Measurements from ENCODE around the gene SULT2A1. TPM values are rescaled to one million over a fixed set of nuclear protein-coding genes. Genes with fewer than 3 reads are reported as not detected.

SULT2A1 gene
- total and polyA plus RNA-seq, 2 of the 4 experiments (the other 2 are of a cell fraction): not detected

- no peak overlapping the region for H2AK9ac ChIP-seq (replicated peaks; ENCODE audit: low read depth, low read length, poor library complexity)
- H3K36me3 ChIP-seq (ENCODE audit: control insufficient read depth, insufficient read depth, low read length): no peaks in the 10 kb centered on the region
- peaks cover 17% of the 10 kb centered on the region for H3K27me3 ChIP-seq (ENCODE audit: control insufficient read depth, insufficient read depth, low read length)
- no peak overlapping the region for H2BK5ac ChIP-seq (ENCODE audit: low read depth, low read length, poor library complexity, severe bottlenecking)
- H3K79me1 ChIP-seq (ENCODE audit: low read depth in 1 of 2, low read length in 2 of 2): no peaks in the 10 kb centered on the region
- H3K4me1 ChIP-seq (ENCODE audit: control insufficient read depth, insufficient read depth, low read length): no peaks in the 10 kb centered on the region
- no peak overlapping the region for H2BK20ac ChIP-seq (ENCODE audit: low read depth, low read length)
- BruUV-seq (replicated peaks): no TSS peak
- H3K14ac ChIP-seq (replicated peaks; ENCODE audit: low read depth, low read length): no peak overlapping the region
- POLR2A ChIA-PET (ENCODE audit: unreplicated experiment): no interaction called here
- H3K23ac ChIP-seq (ENCODE audit: low read depth, low read length): no peak overlapping the region
- H4K8ac ChIP-seq (ENCODE audit: low read depth in 2 of 2, low read length in 2 of 2): no peak overlapping the region
- TF ChIP-seq RFX5 (IDR thresholded peaks at IDR 0.05; ENCODE audit: low read depth, low read length): no peak
- no peak for TF ChIP-seq POLR2A (IDR thresholded peaks at IDR 0.05; ENCODE audit: low read depth, low read length)
- TF ChIP-seq CEBPB (IDR thresholded peaks at IDR 0.05; ENCODE audit: low read depth, low read length): no peak
- TF ChIP-seq NFE2L2 (IDR thresholded peaks at IDR 0.05; ENCODE audit: low read depth, low read length): no peak
- DNase-seq: no peak
- 46% methylated on average over 8 of the region's 10 CpGs; no CpG with 5 or more reads in 1 of the 2 experiments for WGBS, 2 experiments (ENCODE audit: extremely low coverage in 2 of 2, insufficient read length in 1 of 2)
- no peaks in the 10 kb centered on the region for H4K20me1 ChIP-seq (ENCODE audit: insufficient read depth, low read length)
- H3K4ac ChIP-seq (ENCODE audit: low read depth, low read length): no peak overlapping the region
- H3K9ac ChIP-seq (ENCODE audit: low read depth, low read length): no peak overlapping the region
- dilution Hi-C loops (cut with HindIII; ENCODE audit: low sequenced_read_pairs, unreplicated experiment): no loop called here
- in situ Hi-C loops (cut with MboI; ENCODE audit: low sequenced_read_pairs): no loop called here
- ATAC-seq (ENCODE audit: low read depth): no peak
- no peak overlapping the region for H2AK5ac ChIP-seq (ENCODE audit: low read depth, low read length)
- H3K9me3 ChIP-seq (ENCODE audit: control insufficient read depth, insufficient read depth, low read length): no peaks in the 10 kb centered on the region
- H2AFZ ChIP-seq (replicated peaks; ENCODE audit: low read length, poor library complexity): no peak overlapping the region
- no peak overlapping the region for H4K5ac ChIP-seq (ENCODE audit: low read depth, low read length)
- no peak overlapping the region for H4K91ac ChIP-seq (ENCODE audit: insufficient read depth, low read depth, low read length)
- no peak overlapping the region for H3K4me2 ChIP-seq (ENCODE audit: low read depth, low read length)
- CTCF ChIA-PET: no interaction called here
- H3K56ac ChIP-seq (ENCODE audit: extremely low read depth, insufficient read depth, low read length): no peak overlapping the region
- H3K9me1 ChIP-seq (ENCODE audit: insufficient read depth, low read length): no peaks in the 10 kb centered on the region
- no peak overlapping the region for H3K18ac ChIP-seq (ENCODE audit: low read depth, low read length)
- H2BK15ac ChIP-seq (ENCODE audit: low read depth, low read length): no peak overlapping the region
- H2BK120ac ChIP-seq (ENCODE audit: low read depth, low read length): no peak overlapping the region
- no peak overlapping the region for H3K27ac ChIP-seq (ENCODE audit: insufficient read depth, low read length)
- no peak overlapping the region for H3K4me3 ChIP-seq (ENCODE audit: insufficient read depth, low read depth, low read length)
- intact Hi-C loops (cut with micrococcal nuclease): no loop called here
Observed at GRCh38 chr19:47848425-47848822, 37.7 kb downstream of the SULT2A1 start.

Data from IMR-90 (cell line).